Measurements from ENCODE around the gene UNC5A. TPM values are rescaled to one million over a fixed set of nuclear protein-coding genes. Genes with fewer than 3 reads are reported as not detected.

UNC5A gene
- total RNA-seq, 3 donors from 2014 or later (not counting 1 experiment from before 2014, with no cell fraction given) = not detected

DNA sequence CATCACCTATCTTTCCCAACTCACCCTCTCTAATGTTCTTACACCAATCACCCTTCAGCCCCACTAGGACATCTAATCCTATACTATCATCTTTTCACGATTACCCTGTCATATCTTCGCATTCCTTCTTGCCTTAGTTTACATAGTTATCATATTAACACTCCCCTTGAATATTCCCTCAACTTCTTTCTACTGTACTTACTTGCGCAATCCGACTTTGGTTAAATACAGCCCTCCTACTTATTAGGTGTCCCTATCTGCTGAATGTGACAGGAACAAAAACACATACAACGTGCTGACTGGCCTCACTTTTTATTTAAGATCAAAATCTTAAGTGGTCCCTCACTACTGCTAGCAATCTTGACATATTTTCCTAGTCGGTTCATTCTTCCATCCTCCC lies 108.3 kb downstream of the UNC5A start:
- H3K27ac Mint-ChIP-seq = no peak overlapping the region
- no peak overlapping the region for H3K27ac ChIP-seq (ENCODE audit: low read length)
- H3K27me3 Mint-ChIP-seq (ENCODE audit: low read depth in 2 of 2) = no peaks in the 10 kb centered on the region
- TF ChIP-seq CTCF (IDR thresholded peaks at IDR 0.05) = no peak
- no peaks in the 10 kb centered on the region for H3K9me3 Mint-ChIP-seq
- H3K4me3 ChIP-seq (ENCODE audit: low read length) = no peak overlapping the region
- peaks cover 10% of the 10 kb centered on the region for H3K36me3 ChIP-seq (ENCODE audit: control insufficient read depth, insufficient read depth, low read length)
- no peaks in the 10 kb centered on the region for H3K36me3 Mint-ChIP-seq
- WGBS (ENCODE audit: insufficient coverage) = 97% methylated on average over 6 of the region's 6 CpGs
- H3K4me1 Mint-ChIP-seq = peaks cover 9 to 17% of the 10 kb centered on the region in 2 donors
- H3K9me3 ChIP-seq (ENCODE audit: control insufficient read depth, insufficient read depth, low read length) = no peaks in the 10 kb centered on the region
- no peaks in the 10 kb centered on the region for H3K4me1 ChIP-seq (ENCODE audit: control insufficient read depth, insufficient read depth, low read length)
- H3K4me3 Mint-ChIP-seq = no peak overlapping the region
- no peak for ATAC-seq
- DNase-seq = no peak
- intact Hi-C loops (cut with micrococcal nuclease) = no loop called here
- H3K27me3 ChIP-seq (ENCODE audit: control insufficient read depth, insufficient read depth, low read length) = no peaks in the 10 kb centered on the region

DNA sequence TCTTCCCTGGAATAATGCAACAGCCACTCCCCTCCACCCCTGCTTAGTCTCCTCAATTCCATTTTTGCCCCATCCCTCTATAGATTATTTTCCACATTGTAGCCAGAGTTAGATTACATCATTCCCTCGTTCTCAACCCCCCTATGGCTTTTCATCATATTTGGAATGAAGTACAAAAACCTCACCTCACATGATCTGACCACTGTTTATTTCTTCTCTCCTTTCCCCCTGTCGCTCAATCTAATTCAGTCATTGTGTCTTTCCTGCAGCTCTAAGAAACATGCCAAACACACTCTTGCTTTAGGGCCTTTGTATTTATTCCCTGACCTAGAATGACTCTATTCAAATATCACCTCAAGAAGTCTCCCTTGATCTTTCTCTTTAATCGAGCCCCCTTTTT lies 111.4 kb downstream of the UNC5A start:
- DNase-seq (no peak), ATAC-seq (no peak)
- peaks cover 5 to 9% of the 10 kb centered on the region in 2 donors for H3K4me1 Mint-ChIP-seq
- no peak overlapping the region for H3K4me3 Mint-ChIP-seq
- no peaks in the 10 kb centered on the region for H3K36me3 Mint-ChIP-seq
- intact Hi-C loops (cut with micrococcal nuclease) = no loop called here
- Histone ChIP-seq H3K36me3 (ENCODE audit: control insufficient read depth, insufficient read depth, low read length) (peaks cover 14% of the 10 kb centered on the region), H3K27me3 (ENCODE audit: control insufficient read depth, insufficient read depth, low read length) (no peaks in the 10 kb centered on the region), H3K4me3 (ENCODE audit: low read length) (no peak overlapping the region), H3K9me3 (ENCODE audit: control insufficient read depth, insufficient read depth, low read length) (no peaks in the 10 kb centered on the region), H3K4me1 (ENCODE audit: control insufficient read depth, insufficient read depth, low read length) (no peaks in the 10 kb centered on the region), H3K27ac (ENCODE audit: low read length) (no peak overlapping the region)
- no peak for TF ChIP-seq CTCF (IDR thresholded peaks at IDR 0.05)
- no peaks in the 10 kb centered on the region for H3K9me3 Mint-ChIP-seq
- H3K27me3 Mint-ChIP-seq (ENCODE audit: low read depth in 2 of 2) = no peaks in the 10 kb centered on the region
- WGBS (ENCODE audit: insufficient coverage) = 98% methylated on average over 3 of the region's 3 CpGs
- H3K27ac Mint-ChIP-seq = no peak overlapping the region

GRCh38 chr5:176922817-176923216 lies 112.5 kb downstream of the UNC5A start:
- Histone ChIP-seq H3K36me3 (ENCODE audit: control insufficient read depth, insufficient read depth, low read length) (peaks cover 14% of the 10 kb centered on the region), H3K9me3 (ENCODE audit: control insufficient read depth, insufficient read depth, low read length) (no peaks in the 10 kb centered on the region), H3K4me1 (ENCODE audit: control insufficient read depth, insufficient read depth, low read length) (no peaks in the 10 kb centered on the region), H3K4me3 (ENCODE audit: low read length) (no peak overlapping the region), H3K27me3 (ENCODE audit: control insufficient read depth, insufficient read depth, low read length) (no peaks in the 10 kb centered on the region), H3K27ac (ENCODE audit: low read length) (no peak overlapping the region)
- no peaks in the 10 kb centered on the region for H3K36me3 Mint-ChIP-seq
- intact Hi-C loops (cut with micrococcal nuclease) = no loop called here
- ATAC-seq = no peak
- peaks cover 5 to 9% of the 10 kb centered on the region in 2 donors for H3K4me1 Mint-ChIP-seq
- H3K4me3 Mint-ChIP-seq = no peak overlapping the region
- no peak for TF ChIP-seq CTCF (IDR thresholded peaks at IDR 0.05)
- no peak for DNase-seq
- 96% methylated on average over 1 of the region's 2 CpGs for WGBS (ENCODE audit: insufficient coverage)
- no peaks in the 10 kb centered on the region for H3K27me3 Mint-ChIP-seq (ENCODE audit: low read depth in 2 of 2)
- H3K9me3 Mint-ChIP-seq = no peaks in the 10 kb centered on the region
- H3K27ac Mint-ChIP-seq = peak overlapping the region in 1 of 2 donors; percentile 1

- Histone ChIP-seq H3K9me3 (ENCODE audit: control insufficient read depth, insufficient read depth, low read length) (no peaks in the 10 kb centered on the region), H3K4me3 (ENCODE audit: low read length) (no peak overlapping the region), H3K27me3 (ENCODE audit: control insufficient read depth, insufficient read depth, low read length) (no peaks in the 10 kb centered on the region), H3K36me3 (ENCODE audit: control insufficient read depth, insufficient read depth, low read length) (peaks cover 16% of the 10 kb centered on the region), H3K27ac (ENCODE audit: low read length) (no peak overlapping the region), H3K4me1 (ENCODE audit: control insufficient read depth, insufficient read depth, low read length) (no peaks in the 10 kb centered on the region)
- Mint-ChIP-seq H3K4me3 (no peak overlapping the region), H3K36me3 (peaks cover 7% of the 10 kb centered on the region), H3K4me1 (no peaks in the 10 kb centered on the region), H3K27ac (no peak overlapping the region), H3K9me3 (no peaks in the 10 kb centered on the region), H3K27me3 (ENCODE audit: low read depth in 2 of 2) (no peaks in the 10 kb centered on the region)
- WGBS (ENCODE audit: insufficient coverage) = 97% methylated on average over 2 of the region's 3 CpGs
- intact Hi-C loops (cut with micrococcal nuclease) = no loop called here
- ATAC-seq = no peak
- DNase-seq = no peak
- TF ChIP-seq CTCF (IDR thresholded peaks at IDR 0.05) = no peak
These were observed 117.2 kb downstream of the UNC5A start for GRCh38 chr5:176927562-176927961.

All from natural killer cell (primary cell).